Stimulated activated CD4-positive, alpha-beta T cell treated with anti-CD3 and anti-CD28 coated beads, Interleukin-2, amount 100 ng/mL, for 24 hours (primary cell): Measurements from ENCODE around the gene TIAM2.
"Not testable (repeated sequence)": the region's sequence is repeated elsewhere in the genome, so short reads cannot be mapped to it uniquely, and the experiment has no call there.

Experiments
- DNase-seq, 2 donors: peaks; one replicate each; pipeline ENCODE4 v3.0.0-alpha.2; 2020

Gene TIAM2

DNA sequence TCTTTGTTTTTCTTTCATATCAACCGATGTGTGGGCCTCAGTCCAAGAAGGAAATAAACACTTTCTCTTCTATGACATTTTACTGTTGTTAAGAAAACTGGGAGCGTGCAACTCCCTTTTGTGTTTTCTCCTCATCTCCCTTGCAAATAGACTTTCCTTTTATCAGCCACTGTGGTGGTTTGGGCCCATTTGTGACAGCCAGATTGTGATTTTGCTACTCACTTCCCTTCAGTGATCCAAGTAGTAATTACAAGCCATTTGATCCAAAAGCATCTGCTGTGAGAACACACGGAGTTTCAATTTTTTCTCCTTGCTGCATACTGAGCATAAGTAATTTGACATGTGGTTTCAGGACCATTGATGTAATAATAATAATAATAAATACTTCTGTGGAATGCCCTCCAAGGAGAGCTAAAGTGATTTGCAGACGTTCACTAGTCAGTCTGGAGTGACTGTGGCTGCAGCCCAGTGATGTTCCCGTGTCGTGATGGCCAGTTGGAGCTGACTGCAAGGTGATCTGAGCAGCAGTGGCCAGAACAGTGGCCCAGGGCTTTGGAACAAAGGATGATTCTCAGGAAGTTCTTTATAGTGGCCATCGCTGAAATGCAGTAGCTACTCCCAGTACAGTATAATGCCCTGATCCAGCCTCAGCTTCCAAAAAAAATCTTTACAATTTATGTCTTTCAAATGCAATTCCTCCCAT lies 176.8 kb downstream of the TIAM2 start:
- no peak for DNase-seq

DNA sequence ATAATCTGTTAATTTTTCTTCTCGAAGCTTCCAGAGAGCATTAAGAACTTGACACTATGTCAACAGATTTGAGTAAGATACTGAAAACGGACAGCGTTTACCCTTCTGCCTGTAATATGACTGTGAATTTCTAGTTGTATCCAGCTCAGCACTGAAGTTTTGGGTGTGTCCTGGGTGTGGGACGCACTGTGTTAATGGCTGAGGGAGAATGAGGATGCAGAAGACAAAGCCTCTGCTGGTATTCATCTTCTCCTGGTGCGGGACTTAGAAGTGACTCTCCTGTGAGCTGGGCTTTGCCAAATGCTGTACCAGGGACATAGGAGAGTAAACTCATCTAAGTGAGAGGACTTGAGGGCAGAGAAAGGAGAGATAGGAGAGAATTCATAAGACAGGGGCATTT lies 178.4 kb downstream of the TIAM2 start:
- DNase-seq = no peak

DNA sequence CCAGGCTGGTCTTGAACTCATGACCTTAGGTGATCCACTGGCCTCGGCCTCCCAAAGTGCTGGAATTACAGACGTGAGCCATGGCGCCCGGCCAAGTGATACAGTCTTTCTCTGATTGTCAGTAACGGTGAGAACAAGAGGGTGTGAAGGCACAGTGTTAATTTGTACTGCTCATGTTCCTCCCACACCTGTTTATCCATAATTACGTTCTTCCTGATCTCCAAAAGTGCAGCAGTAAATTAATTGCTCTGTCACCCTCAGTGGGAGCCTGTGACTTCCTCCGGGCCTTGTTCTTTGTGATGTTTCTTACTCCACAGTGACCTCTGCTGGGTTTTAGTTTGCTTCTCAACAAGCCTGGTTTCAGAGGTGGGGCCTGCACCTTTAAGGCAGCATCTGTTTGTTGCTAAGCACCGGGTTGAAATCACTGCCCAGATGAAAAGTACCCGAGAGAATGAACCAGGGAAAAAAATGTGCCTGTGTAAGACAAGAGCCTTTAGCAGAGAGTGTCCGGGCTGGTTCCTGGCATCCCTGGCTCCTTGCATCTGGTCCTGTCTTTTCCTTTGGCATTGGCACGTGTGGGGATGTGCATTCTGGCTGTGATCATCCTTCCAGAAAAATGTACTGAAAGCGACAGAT lies 179.6 kb downstream of the TIAM2 start:
- DNase-seq = peak; percentile 50 to 67

DNA sequence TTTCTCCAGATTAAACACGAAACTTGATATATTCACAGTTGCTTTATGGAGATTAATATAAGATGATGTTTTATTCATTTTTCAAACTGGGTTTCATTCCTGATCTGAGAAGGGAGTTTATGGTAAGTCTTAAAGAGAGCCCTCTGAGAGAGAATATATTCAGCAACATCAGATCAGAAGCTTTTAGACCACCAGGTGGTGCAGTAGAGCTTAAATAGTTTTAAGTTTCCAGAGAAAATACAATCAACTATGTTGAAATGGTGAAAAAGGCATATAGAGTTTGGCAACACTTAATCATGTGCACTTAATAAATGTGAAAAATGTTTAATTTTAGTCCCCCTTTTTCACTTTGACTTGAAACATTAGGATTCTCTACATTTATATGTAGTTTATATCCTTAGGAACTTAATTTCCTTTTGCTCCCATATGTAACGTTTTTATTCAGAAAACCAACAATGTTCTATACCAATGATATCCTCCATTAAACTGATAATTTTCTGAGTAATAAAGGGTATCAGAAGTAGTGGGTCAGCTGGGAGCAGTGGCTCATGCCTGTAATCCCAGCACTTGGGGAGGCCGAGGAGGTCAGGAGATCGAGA lies 182.3 kb downstream of the TIAM2 start:
- peak; percentile 41 to 68 for DNase-seq

DNA sequence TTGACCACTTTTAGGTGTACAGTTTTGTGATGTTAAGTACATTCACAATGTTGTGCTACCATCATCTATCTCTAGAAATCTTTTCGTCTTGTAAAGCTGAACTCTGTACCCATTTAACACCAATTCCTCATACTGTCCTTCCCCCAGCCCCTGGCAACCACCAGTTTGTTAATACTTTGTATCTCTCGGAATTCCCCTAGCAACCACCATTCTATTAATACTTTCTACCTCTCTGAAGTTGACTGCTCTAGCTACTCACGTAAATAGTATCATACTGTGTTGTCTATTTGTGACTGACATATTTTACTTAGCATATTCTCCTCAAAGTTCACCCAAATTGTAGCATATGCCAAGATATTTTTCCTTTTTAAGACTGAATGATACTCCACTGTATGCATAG lies 186.4 kb downstream of the TIAM2 start:
- no peak for DNase-seq

DNA sequence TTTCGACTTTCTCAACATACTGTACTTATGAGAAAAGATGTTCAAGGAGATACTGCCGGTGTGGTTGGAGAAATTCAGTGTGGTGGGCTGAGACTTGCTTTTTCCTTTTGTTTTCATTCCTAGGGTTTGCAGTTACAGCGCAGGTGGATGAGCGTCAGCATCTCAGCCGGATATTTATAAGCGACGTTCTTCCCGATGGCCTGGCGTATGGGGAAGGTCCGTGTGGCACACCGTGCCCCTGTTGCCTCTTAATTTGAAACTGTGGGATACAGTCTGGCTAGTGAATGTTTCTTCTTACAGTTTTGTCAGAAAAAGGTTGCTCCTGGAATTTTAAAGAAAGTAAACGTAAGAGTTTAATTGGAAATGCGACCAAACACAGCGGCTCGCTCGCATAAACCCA lies 187.0 kb downstream of the TIAM2 start:
- DNase-seq = no peak

DNA sequence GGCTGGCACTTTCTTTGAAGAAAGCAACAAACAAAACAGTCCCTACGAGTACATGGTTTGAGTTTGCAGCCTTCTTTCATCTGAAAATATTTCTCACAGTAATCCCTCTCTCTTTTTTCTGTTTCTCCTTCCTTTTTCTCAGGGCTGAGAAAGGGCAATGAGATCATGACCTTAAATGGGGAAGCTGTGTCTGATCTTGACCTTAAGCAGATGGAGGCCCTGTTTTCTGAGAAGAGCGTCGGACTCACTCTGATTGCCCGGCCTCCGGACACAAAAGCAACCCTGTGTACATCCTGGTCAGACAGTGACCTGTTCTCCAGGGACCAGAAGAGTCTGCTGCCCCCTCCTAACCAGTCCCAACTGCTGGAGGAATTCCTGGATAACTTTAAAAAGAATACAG lies 188.0 kb downstream of the TIAM2 start:
- no peak for DNase-seq

DNA sequence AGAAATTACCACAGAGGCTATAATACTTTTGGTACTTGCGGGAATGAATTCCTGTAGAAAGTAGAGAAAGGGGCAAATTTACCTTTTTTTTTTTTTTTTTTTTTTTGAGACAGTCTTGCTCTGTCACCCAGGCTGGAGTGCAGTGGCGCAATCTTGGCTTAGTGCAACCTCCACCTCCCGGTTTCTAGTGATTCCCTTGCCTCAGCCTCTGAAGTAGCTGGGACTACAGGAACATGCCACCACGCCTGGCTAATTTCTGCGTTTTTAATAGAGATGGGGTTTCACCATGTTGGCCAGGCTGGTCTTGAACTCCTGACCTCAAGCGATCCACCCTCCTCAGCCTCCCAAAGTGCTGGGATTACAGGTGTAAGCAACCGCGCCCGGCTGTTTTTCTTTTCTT lies 189.9 kb downstream of the TIAM2 start:
- DNase-seq = not testable (repeated sequence)

DNA sequence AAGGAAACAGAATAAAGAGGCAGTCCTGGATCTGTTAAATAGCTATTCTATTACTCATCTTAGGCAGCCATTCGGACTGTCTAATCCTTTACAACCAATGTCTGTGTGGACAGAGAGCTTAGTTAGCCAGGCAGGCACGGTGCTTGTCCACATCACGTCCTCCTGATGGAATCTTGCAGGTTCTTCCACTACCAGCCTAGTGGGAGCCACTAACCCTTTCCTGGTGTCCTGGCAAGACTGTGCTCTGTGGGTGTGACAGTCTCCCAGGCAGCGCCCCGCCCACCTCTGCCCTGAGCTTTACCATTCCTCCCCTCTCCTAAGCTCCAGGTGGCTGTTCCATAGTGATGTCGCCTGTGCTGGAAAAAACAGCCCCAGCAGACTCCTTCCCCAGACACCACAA lies 190.4 kb downstream of the TIAM2 start:
- peak; percentile 32 to 35 for DNase-seq

DNA sequence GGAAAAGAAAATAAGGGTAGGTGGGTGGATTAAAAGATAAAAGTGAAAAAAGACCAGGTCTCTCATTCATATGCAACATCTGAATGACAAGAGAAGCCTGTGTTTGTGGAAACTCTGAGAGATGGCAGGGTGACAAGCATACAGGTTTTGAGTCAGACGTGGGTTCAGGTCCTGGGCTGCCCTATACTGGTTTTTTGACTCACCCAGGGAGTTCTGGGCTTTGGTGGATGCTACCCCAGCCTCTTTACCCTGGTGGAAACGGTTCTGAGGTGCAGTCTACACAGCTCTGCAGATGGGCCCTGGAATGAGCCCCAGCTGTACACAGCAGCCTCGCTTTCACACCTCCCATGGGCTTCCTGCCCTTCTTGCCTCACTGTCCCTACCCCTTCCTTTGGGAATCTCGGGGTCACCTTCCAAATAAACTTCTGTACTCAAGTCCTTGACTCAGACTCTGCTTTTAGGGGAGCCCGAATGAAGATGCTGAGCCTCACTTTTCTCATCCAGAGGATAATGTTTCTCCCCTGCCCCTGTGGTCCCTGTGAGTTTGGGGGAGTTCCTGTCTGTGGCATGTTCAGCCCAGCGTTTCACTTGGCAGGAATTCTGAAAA lies 191.0 kb downstream of the TIAM2 start:
- peak; percentile 64 to 72 for DNase-seq

DNA sequence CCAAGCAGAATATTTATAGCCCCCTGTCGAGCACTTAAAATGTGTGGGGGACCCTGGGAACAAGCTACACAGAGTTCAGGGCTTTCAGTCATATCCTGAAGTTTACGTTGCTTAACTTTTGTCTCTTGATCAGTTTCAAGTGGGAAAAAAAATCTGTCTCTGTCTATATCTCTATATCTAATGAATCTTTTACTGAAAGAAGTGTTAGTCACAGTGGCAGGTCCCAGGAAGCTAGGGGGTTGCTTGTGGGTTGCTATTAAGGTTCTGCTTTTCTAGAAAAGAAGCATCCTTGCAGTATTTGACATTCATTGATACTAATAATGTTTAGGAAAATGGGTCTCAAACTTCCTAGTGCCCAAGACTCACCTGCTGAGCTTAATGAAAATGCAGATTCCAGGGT lies 192.0 kb downstream of the TIAM2 start:
- DNase-seq = no peak

DNA sequence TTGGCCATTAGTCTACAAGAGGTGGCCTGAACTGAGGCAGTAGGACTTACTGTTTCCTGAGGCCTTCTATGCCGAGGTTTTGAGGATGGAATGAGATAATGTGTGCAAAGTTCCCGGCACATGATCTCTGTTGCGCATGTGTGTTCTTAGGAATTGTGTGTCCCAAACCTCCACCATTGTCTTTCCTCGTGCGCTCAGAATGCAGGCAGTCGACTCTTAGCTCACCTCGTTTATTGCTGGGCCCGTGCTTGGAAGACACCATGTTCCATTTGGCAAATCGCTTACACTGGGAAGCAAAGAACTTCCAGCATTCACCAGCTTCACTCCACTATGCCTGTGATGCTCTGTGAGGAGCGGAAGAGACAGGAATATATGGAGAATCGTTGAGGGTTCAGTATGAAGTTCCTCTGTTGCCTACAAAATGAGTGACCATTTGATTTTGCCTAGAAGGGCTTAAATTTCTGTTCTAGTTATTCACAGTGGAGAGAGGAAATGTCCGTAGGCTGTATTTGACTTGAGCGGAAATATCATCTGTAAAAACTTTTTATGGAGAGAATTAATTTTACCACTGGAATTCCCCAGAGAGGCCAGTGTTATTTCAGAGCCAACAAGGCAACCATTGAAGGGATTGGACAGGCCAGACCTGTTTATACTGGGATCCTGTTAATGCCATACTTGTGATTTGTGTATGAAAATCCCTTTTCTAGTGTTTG lies 193.0 kb downstream of the TIAM2 start:
- DNase-seq = no peak

DNA sequence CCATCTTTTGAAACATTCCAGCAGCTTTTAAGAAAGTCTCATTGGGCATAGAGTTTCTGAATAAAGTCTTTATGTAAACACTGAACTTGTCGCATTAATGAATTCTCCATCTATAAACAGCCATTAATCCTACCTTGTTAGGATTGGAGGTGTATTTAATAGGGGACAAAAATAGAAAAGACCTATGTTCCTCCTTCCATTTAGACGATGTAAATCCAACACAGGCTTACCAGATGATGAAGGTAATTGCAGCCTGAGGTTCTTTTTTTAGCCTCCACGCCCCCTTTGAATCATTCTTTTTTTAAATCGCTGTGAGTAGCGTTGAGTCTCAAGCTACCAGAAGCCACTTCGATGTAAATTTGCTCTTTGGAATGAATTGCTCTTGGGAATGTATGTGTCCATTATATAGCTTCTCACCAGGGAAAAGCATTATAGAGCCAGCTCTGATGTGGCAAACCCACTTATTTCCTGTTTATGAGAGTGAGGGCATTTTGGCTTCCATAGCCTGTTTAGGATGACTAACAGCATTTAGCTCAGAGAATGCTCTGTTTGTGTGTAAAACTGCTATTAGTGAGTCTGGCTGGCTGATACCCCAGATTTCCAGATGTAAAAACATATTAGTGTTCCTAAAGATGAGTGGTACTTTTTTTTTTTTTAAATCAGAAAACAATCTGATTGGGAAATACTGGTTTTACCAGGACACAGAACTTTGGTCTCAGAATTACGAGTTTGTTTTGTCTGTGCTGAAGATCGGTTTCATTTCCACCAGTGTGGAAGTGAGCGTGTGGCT lies 193.8 kb downstream of the TIAM2 start:
- DNase-seq = no peak

DNA sequence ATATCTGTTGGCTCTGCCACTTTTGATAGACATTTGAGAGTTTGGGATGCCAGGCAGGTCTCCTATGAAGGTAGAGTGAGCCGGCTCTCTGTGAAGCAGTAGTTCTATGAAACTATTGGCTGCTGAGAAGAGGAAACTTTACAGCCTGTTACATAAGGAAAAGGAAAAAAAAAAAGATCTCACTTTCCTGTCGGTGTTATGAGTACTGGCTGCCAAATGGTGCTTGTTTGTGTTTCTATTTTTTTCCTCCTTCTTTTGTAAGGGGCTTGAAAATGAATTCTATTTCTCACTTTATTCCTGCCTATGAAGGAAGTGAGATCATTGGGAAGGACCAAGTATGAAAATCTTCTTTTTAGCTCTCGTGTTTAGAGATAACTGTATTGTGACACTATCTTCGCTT lies 195.6 kb downstream of the TIAM2 start:
- DNase-seq = no peak

DNA sequence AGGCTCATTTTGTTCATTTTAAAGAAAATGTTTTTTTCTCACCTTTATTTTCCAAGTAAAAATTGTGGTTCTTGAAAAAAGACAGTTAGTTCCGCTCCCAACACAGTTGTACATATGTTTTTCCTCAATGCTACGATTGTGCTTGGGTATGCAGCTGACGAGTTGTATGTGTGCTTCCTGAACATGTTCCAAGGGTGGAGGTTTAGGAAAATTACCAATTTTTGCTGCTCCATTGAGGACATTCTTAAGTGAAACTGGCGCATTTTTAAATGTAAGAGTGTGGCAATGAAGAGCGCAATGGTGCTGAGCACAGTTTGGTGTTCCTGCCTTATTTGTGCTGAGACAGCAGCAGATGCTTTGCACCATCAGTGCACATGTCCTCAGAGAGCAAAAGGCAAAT lies 198.4 kb downstream of the TIAM2 start:
- no peak for DNase-seq

DNA sequence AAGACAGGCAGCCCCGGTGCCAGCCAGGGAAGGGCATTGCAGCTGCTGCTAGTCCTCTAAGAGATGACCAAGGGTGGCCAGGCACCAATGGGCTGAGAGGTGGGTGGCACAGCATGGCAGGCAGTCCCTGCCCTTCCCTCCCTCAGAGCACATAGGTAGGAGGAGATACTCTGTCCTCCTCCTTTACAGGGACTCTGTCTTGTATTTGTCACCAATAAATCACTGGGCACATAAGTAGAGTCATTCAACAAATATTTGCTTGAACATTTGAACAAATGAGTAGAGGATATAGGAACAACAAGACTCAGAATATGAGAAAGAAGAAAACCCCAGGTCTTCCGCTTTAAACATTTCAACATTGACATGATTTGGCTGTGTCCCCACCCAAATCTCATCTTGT lies 199.3 kb downstream of the TIAM2 start:
- no peak for DNase-seq

DNA sequence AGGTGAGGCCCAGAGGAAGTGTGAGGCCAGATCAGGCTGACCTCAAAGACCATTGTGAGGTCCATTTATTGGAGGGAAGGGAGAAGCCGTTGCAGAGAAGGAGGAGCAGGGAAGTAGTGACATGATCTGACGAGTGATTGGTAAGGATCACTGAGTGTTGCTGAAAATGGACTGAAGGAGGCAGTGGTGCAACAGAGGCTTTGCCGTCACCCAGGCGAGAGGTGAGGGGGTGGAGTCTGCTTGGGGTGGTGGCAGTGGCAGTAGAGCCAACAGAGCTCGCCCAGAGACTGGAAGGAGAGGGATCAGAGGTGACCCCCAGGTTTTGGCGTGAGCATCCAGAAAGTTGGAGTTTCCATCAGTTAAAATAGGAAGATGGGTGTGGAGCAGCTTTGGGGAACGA lies 200.8 kb downstream of the TIAM2 start:
- DNase-seq = no peak

DNA sequence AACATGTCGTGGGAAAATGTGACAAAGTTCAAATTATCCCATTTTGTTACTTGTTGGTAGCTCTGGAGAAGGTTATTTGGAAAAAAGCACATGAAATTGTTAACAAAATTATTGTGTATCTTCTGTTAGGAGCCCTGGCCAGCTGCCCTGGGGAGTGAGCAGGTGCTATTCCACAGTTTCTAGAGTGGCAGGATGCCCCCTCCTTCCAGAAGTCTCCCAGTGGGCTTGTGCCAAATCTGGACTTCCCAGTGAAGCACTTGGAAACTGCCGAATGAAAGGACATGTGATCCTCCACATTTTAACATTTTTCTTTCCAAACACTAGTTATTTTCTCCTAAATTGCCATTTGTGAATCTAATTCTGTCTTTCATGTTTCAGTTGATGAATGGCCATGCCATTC lies 201.8 kb downstream of the TIAM2 start:
- no peak for DNase-seq

DNA sequence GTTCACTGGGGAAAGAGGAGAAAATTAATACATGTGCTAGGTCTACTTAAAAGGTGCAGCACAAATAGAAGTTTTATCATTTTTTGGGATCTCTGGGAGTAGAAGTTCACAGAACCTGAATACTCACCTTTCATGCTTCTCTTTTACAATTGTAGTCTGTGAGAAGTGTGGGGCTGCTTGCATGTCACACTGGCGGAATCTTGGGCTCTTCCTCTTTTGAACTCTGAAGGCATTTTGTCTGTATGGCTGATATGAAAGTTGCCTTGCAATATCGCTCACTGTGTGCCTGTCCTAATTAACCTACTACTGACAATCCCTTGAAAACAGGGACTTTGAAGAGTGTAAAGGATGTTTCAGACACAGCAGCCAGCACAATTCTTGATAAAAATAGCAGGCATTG lies 202.8 kb downstream of the TIAM2 start:
- DNase-seq = no peak

DNA sequence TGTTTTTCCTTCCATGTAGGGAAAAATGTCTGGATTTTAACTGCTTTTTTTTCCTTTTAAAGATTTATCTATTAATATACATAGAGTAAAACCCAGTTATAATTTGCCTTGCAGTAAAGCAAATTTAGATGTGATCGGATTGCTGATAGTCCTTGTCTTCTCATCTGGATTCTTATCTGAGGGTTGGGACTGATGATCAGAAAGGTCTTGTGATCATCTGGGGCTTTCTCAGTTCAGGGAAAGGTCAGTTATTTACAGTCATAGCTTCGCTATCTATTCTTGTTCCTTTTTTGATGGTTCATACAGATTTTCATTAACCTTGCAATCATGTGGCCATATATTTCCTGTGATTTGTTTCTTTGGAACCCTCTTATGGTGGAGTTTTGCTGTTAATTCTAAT lies 204.9 kb downstream of the TIAM2 start:
- no peak for DNase-seq

DNA sequence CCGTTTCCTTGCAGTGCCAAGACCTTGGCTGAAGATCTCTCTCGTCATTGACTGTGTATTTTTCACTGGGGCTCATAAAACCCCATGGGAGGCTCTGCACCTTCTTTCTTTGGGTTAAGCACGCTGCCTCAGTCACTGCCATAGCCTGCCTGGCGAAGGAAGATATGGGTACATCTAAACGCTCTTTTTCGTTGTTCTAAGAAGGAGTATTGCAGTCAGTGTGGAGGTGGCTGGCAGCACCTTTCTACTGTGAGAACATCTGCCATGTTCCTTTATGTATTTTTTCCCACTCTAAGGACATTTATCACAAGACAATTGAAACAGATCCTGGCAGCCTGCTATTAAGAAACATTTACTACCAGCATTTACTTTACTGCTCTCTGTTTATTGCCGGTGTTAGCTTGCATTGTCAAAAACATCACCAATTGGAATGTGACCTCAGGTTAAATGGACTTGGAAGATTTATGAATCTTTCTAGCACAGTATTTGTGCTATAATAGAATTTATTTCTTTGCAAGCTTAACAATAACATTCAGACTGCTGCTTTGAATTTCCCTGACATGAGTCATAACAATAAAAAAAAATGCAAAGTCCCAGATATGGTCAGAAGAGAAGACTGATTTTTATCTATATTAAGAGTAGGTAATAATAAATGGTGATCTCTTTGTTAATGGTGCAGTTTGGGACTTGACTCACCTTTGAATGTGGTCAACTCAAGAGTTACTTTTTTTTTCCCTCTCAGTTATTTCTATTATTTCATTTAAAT lies 206.5 kb downstream of the TIAM2 start:
- no peak for DNase-seq

DNA sequence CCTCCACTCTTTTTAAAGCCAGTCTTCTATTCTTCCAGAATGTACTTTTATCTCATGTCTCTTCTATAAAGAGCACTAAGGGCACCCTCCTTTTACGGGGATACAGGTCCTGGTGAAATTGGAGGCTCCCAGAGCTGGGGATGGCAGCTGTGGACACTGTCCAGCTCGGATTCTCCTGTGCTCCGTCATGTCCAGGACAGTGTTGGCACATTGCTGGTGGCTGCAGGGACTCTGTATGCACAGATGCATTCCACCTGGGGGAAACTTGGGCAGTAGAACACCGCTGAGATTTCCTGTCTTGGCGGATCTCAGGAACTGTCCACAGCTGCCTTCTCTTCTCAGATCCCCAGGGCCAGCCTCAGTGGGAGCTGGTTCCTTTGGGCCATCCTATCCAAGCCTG lies 212.1 kb downstream of the TIAM2 start:
- DNase-seq = no peak
